HUDEP-2 (cell line): Measurements from ENCODE around the gene TIMM44.

Experiments used
- DNase-seq, 76 experiments: peaks; one replicate each; lab custom pipeline; 2025; ENCODE audit not compliant: unreplicated experiment in 76 of 76; lab: John Stamatoyannopoulos, UW

Gene TIMM44

GRCh38 chr19:7883105-7883504, 60.4 kb downstream of the TIMM44 start:
- no peak for DNase-seq

- DNase-seq: no peak
Observed at GRCh38 chr19:7881910-7882309, 61.6 kb downstream of the TIMM44 start.

GRCh38 chr19:7879836-7880235, 63.6 kb downstream of the TIMM44 start:
- DNase-seq: no peak

GRCh38 chr19:7879111-7879807, 64.2 kb downstream of the TIMM44 start:
- peak in 3 of 76 experiments; percentile 17 to 29 (median 19) for DNase-seq

GRCh38 chr19:7877249-7877836, 66.1 kb downstream of the TIMM44 start:
- DNase-seq: no peak
